GM21528 (cell line): ENCODE measurements around the gene CCL20.
"Not testable (repeated sequence)": the region's sequence is repeated elsewhere in the genome, so short reads cannot be mapped to it uniquely, and the experiment has no call there.

Source experiments
- ATAC-seq: cut with Tn5 transposase; IDR thresholded peaks from one replicate; pipeline ENCODE4 v1.9.1; 2021; ENCODE audit warnings: mild to moderate bottlenecking, moderate library complexity; ENCODE audit not compliant: unreplicated experiment, low FRiP score

The CCL20 gene

GRCh38 chr2:227828477-227828912 is 14.9 kb downstream of the CCL20 start:
- no peak for ATAC-seq

GRCh38 chr2:227829337-227829736 is 15.7 kb downstream of the CCL20 start:
- no peak for ATAC-seq

- ATAC-seq: no peak
Observed at GRCh38 chr2:227834423-227834822, 20.8 kb downstream of the CCL20 start.

- ATAC-seq: no peak
Observed at GRCh38 chr2:227834916-227835650, 21.4 kb downstream of the CCL20 start.

- ATAC-seq: not testable (repeated sequence)
Observed at GRCh38 chr2:227839339-227840129, 25.9 kb downstream of the CCL20 start.

- peak; percentile 52 for ATAC-seq
Observed at GRCh38 chr2:227846831-227847230, 33.2 kb downstream of the CCL20 start.

- ATAC-seq: no peak
Observed at GRCh38 chr2:227848146-227848545, 34.5 kb downstream of the CCL20 start.

- ATAC-seq: peak; percentile 80
Observed at GRCh38 chr2:227848586-227848985, 34.9 kb downstream of the CCL20 start.

- no peak for ATAC-seq
Observed at GRCh38 chr2:227849906-227850305, 36.3 kb downstream of the CCL20 start.

- ATAC-seq: no peak
Observed at GRCh38 chr2:227853204-227853629, 39.6 kb downstream of the CCL20 start.

GRCh38 chr2:227853765-227854271 is 40.2 kb downstream of the CCL20 start:
- no peak for ATAC-seq

- no peak for ATAC-seq
Observed at GRCh38 chr2:227855440-227855839, 41.8 kb downstream of the CCL20 start.

- no peak for ATAC-seq
Observed at GRCh38 chr2:227856697-227857096, 43.1 kb downstream of the CCL20 start.

GRCh38 chr2:227860221-227860641 is 46.6 kb downstream of the CCL20 start:
- ATAC-seq: no peak

- ATAC-seq: no peak
Observed at GRCh38 chr2:227861011-227861410, 47.4 kb downstream of the CCL20 start.

GRCh38 chr2:227862227-227862740 is 48.6 kb downstream of the CCL20 start:
- ATAC-seq: no peak

- ATAC-seq: no peak
Observed at GRCh38 chr2:227862741-227863588, 49.3 kb downstream of the CCL20 start.

GRCh38 chr2:227864161-227864756 is 50.6 kb downstream of the CCL20 start:
- no peak for ATAC-seq

GRCh38 chr2:227865291-227865690 is 51.6 kb downstream of the CCL20 start:
- no peak for ATAC-seq
